ENCODE data around the gene ADA.

ADA gene

GRCh38 chr20:44691424-44692423 lies 40.2 kb upstream of the ADA start:
- H3K27ac ChIP-seq (ENCODE audit: low read depth, low read length) = no peak overlapping the region
- no peak overlapping the region for H3K4me3 ChIP-seq (ENCODE audit: low read depth, low read length)
- no peaks in the 10 kb centered on the region for H3K9me3 ChIP-seq (ENCODE audit: control insufficient read depth, insufficient read depth, low read length)
- no peaks in the 10 kb centered on the region for H3K36me3 ChIP-seq (ENCODE audit: control insufficient read depth, insufficient read depth, low read length)
- H3K27me3 ChIP-seq (ENCODE audit: control insufficient read depth, insufficient read depth, low read length) = no peaks in the 10 kb centered on the region
- no peak overlapping the region for H3K9ac ChIP-seq (ENCODE audit: low read depth, low read length)
- H3K4me1 ChIP-seq (ENCODE audit: control insufficient read depth, insufficient read depth, low read length) = peaks cover 8% of the 10 kb centered on the region

- Histone ChIP-seq H3K27ac (ENCODE audit: low read depth, low read length) (no peak overlapping the region), H3K36me3 (ENCODE audit: control insufficient read depth, insufficient read depth, low read length) (no peaks in the 10 kb centered on the region), H3K27me3 (ENCODE audit: control insufficient read depth, insufficient read depth, low read length) (no peaks in the 10 kb centered on the region), H3K4me3 (ENCODE audit: low read depth, low read length) (no peak overlapping the region), H3K9me3 (ENCODE audit: control insufficient read depth, insufficient read depth, low read length) (no peaks in the 10 kb centered on the region), H3K9ac (ENCODE audit: low read depth, low read length) (no peak overlapping the region), H3K4me1 (ENCODE audit: control insufficient read depth, insufficient read depth, low read length) (peaks cover 6% of the 10 kb centered on the region)
Measured at GRCh38 chr20:44690781-44691423, 39.4 kb upstream of the ADA start.

- no peak overlapping the region for H3K4me3 ChIP-seq (ENCODE audit: low read depth, low read length)
- no peak overlapping the region for H3K27ac ChIP-seq (ENCODE audit: low read depth, low read length)
- no peaks in the 10 kb centered on the region for H3K27me3 ChIP-seq (ENCODE audit: control insufficient read depth, insufficient read depth, low read length)
- no peak overlapping the region for H3K9ac ChIP-seq (ENCODE audit: low read depth, low read length)
- no peaks in the 10 kb centered on the region for H3K9me3 ChIP-seq (ENCODE audit: control insufficient read depth, insufficient read depth, low read length)
- H3K36me3 ChIP-seq (ENCODE audit: control insufficient read depth, insufficient read depth, low read length) = no peaks in the 10 kb centered on the region
- peaks cover 3% of the 10 kb centered on the region; the same call in 1 of the 2 replicates for H3K4me1 ChIP-seq (ENCODE audit: control insufficient read depth, insufficient read depth, low read length)
Measured at GRCh38 chr20:44689809-44690208, 38.3 kb upstream of the ADA start.

- Histone ChIP-seq H3K27me3 (ENCODE audit: control insufficient read depth, insufficient read depth, low read length) (no peaks in the 10 kb centered on the region; the same call in 1 of the 2 replicates), H3K27ac (ENCODE audit: low read depth, low read length) (no peak overlapping the region), H3K9me3 (ENCODE audit: control insufficient read depth, insufficient read depth, low read length) (no peaks in the 10 kb centered on the region), H3K9ac (ENCODE audit: low read depth, low read length) (no peak overlapping the region), H3K36me3 (ENCODE audit: control insufficient read depth, insufficient read depth, low read length) (no peaks in the 10 kb centered on the region), H3K4me1 (ENCODE audit: control insufficient read depth, insufficient read depth, low read length) (peaks cover 10% of the 10 kb centered on the region), H3K4me3 (ENCODE audit: low read depth, low read length) (no peak overlapping the region)
Measured at GRCh38 chr20:44688053-44688625, 36.6 kb upstream of the ADA start.

GRCh38 chr20:44686934-44687333 lies 35.4 kb upstream of the ADA start:
- H3K4me3 ChIP-seq (ENCODE audit: low read depth, low read length) = no peak overlapping the region
- H3K9ac ChIP-seq (ENCODE audit: low read depth, low read length) = no peak overlapping the region
- H3K27me3 ChIP-seq (ENCODE audit: control insufficient read depth, insufficient read depth, low read length) = no peaks in the 10 kb centered on the region; the same call in 1 of the 2 replicates
- no peak overlapping the region for H3K27ac ChIP-seq (ENCODE audit: low read depth, low read length)
- peaks cover 10% of the 10 kb centered on the region for H3K4me1 ChIP-seq (ENCODE audit: control insufficient read depth, insufficient read depth, low read length)
- H3K36me3 ChIP-seq (ENCODE audit: control insufficient read depth, insufficient read depth, low read length) = no peaks in the 10 kb centered on the region
- H3K9me3 ChIP-seq (ENCODE audit: control insufficient read depth, insufficient read depth, low read length) = no peaks in the 10 kb centered on the region

GRCh38 chr20:44684047-44684967 lies 32.8 kb upstream of the ADA start:
- Histone ChIP-seq H3K9me3 (ENCODE audit: control insufficient read depth, insufficient read depth, low read length) (no peaks in the 10 kb centered on the region), H3K4me3 (ENCODE audit: low read depth, low read length) (no peak overlapping the region), H3K27me3 (ENCODE audit: control insufficient read depth, insufficient read depth, low read length) (no peaks in the 10 kb centered on the region; the same call in 1 of the 2 replicates), H3K9ac (ENCODE audit: low read depth, low read length) (no peak overlapping the region), H3K36me3 (ENCODE audit: control insufficient read depth, insufficient read depth, low read length) (no peaks in the 10 kb centered on the region), H3K27ac (ENCODE audit: low read depth, low read length) (no peak overlapping the region), H3K4me1 (ENCODE audit: control insufficient read depth, insufficient read depth, low read length) (peaks cover 10% of the 10 kb centered on the region)

GRCh38 chr20:44683263-44684046 lies 32.0 kb upstream of the ADA start:
- Histone ChIP-seq H3K4me1 (ENCODE audit: control insufficient read depth, insufficient read depth, low read length) (peaks cover 10% of the 10 kb centered on the region), H3K36me3 (ENCODE audit: control insufficient read depth, insufficient read depth, low read length) (no peaks in the 10 kb centered on the region), H3K27me3 (ENCODE audit: control insufficient read depth, insufficient read depth, low read length) (no peaks in the 10 kb centered on the region; the same call in 1 of the 2 replicates), H3K4me3 (ENCODE audit: low read depth, low read length) (no peak overlapping the region), H3K27ac (ENCODE audit: low read depth, low read length) (no peak overlapping the region), H3K9me3 (ENCODE audit: control insufficient read depth, insufficient read depth, low read length) (no peaks in the 10 kb centered on the region), H3K9ac (ENCODE audit: low read depth, low read length) (no peak overlapping the region)

GRCh38 chr20:44681796-44682566 lies 30.5 kb upstream of the ADA start:
- Histone ChIP-seq H3K9ac (ENCODE audit: low read depth, low read length) (no peak overlapping the region), H3K36me3 (ENCODE audit: control insufficient read depth, insufficient read depth, low read length) (no peaks in the 10 kb centered on the region), H3K27me3 (ENCODE audit: control insufficient read depth, insufficient read depth, low read length) (no peaks in the 10 kb centered on the region; the same call in 1 of the 2 replicates), H3K9me3 (ENCODE audit: control insufficient read depth, insufficient read depth, low read length) (no peaks in the 10 kb centered on the region), H3K4me3 (ENCODE audit: low read depth, low read length) (no peak overlapping the region), H3K4me1 (ENCODE audit: control insufficient read depth, insufficient read depth, low read length) (peaks cover 10% of the 10 kb centered on the region), H3K27ac (ENCODE audit: low read depth, low read length) (no peak overlapping the region)

GRCh38 chr20:44678990-44679611 lies 27.6 kb upstream of the ADA start:
- no peaks in the 10 kb centered on the region for H3K9me3 ChIP-seq (ENCODE audit: control insufficient read depth, insufficient read depth, low read length)
- no peak overlapping the region for H3K9ac ChIP-seq (ENCODE audit: low read depth, low read length)
- H3K4me1 ChIP-seq (ENCODE audit: control insufficient read depth, insufficient read depth, low read length) = peaks cover 5% of the 10 kb centered on the region; the same call in 1 of the 2 replicates
- H3K27me3 ChIP-seq (ENCODE audit: control insufficient read depth, insufficient read depth, low read length) = no peaks in the 10 kb centered on the region
- H3K27ac ChIP-seq (ENCODE audit: low read depth, low read length) = no peak overlapping the region
- no peaks in the 10 kb centered on the region for H3K36me3 ChIP-seq (ENCODE audit: control insufficient read depth, insufficient read depth, low read length)
- no peak overlapping the region for H3K4me3 ChIP-seq (ENCODE audit: low read depth, low read length)

All from HUES48 (cell line).